Hepatocyte (in vitro differentiated cells): ENCODE measurements around the gene TTLL5. TPM values are rescaled to one million over a fixed set of nuclear protein-coding genes. Genes with fewer than 3 reads are reported as not detected.

Experiments
- DNase-seq: peaks from one replicate; pipeline ENCODE4 v3.0.0-alpha.2; 2016; ENCODE audit warnings: low spot score
- H2AFZ ChIP-seq: fragments of 200-600 bp; sonication (generic); 2 replicates; pipeline ENCODE4 v1.6.0; 2016; ENCODE audit warnings: antibody characterized with exemption, mild to moderate bottlenecking
- H3K27ac ChIP-seq: fragments of 200-600 bp; sonication (generic); 2 replicates; pipeline ENCODE4 v1.5.1; 2016; ENCODE audit warnings: mild to moderate bottlenecking
- H3K27me3 ChIP-seq: fragments of 200-600 bp; sonication (generic); 2 replicates; pipeline ENCODE4 v1.6.1; 2016
- H3K36me3 ChIP-seq: fragments of 200-600 bp; sonication (generic); replicated peaks from 2 replicates; pipeline ENCODE4 v1.5.1; 2016; ENCODE audit warnings: low read depth; ENCODE audit not compliant: insufficient read depth
- H3K4me1 ChIP-seq: fragments of 200-600 bp; sonication (generic); 2 replicates; pipeline ENCODE4 v1.5.1; 2016; ENCODE audit warnings: mild to moderate bottlenecking, moderate library complexity; ENCODE audit not compliant: insufficient read depth
- H3K4me2 ChIP-seq: fragments of 200-600 bp; sonication (generic); 2 replicates; pipeline ENCODE4 v1.6.0; 2016
- H3K4me3 ChIP-seq: fragments of 200-600 bp; sonication (generic); 2 replicates; pipeline ENCODE4 v1.5.1; 2016; ENCODE audit warnings: mild to moderate bottlenecking
- H3K79me2 ChIP-seq: fragments of 200-600 bp; sonication (generic); 2 replicates; pipeline ENCODE4 v1.6.0; 2017; ENCODE audit warnings: mild to moderate bottlenecking
- H3K9me2 ChIP-seq: fragments of 200-600 bp; sonication (generic); replicated peaks from 2 replicates; pipeline ENCODE4 v1.6.0; 2017; ENCODE audit warnings: mild to moderate bottlenecking; ENCODE audit not compliant: insufficient read depth
- H3K9me3 ChIP-seq: fragments of 200-600 bp; sonication (generic); 2 replicates; pipeline ENCODE4 v1.5.1; 2016; ENCODE audit warnings: low read depth, mild to moderate bottlenecking
- H4K20me1 ChIP-seq: fragments of 200-600 bp; sonication (generic); 2 replicates; pipeline ENCODE4 v1.6.0; 2016; ENCODE audit warnings: mild to moderate bottlenecking; ENCODE audit not compliant: insufficient read depth, poor library complexity, severe bottlenecking
- EZH2 ChIP-seq: fragments of 200-600 bp; sonication (generic); IDR thresholded peaks from 2 replicates; pipeline ENCODE4 v1.6.1; 2016; ENCODE audit warnings: antibody characterized with exemption, mild to moderate bottlenecking, borderline replicate concordance
- EZH2phosphoT487 ChIP-seq: fragments of 200-600 bp; sonication (generic); IDR thresholded peaks from one replicate; pipeline ENCODE4 v1.6.1; 2018; ENCODE audit warnings: antibody characterized with exemption, mild to moderate bottlenecking, low read depth, moderate library complexity; ENCODE audit not compliant: unreplicated experiment, severe bottlenecking
- WGBS: methylation state at CpG from one replicate; pipeline ENCODE4 v1.1.6; 2016; ENCODE audit warnings: low lambda C conversion rate; ENCODE audit errors: missing lambda C conversion rate; 5-methylcytosine and 5-hydroxymethylcytosine counted together
- polyA plus RNA-seq: library from polyadenylated mRNA; unstranded; fragments of >200 nt; fragmentation: Nextera tagmentation; extraction: Ambion mirVana; gene quantifications from 2 replicates; pipeline ENCODE4 v1.2.1, GENCODE V29; 2016
- total RNA-seq: library from RNA; depleted of rRNA; stranded (reverse); fragments of >200 nt; gene quantifications from 2 replicates; pipeline ENCODE4 v1.2.3, GENCODE V29; 2014
- TF ChIP-seq, protein P1 (sequence below): fragments of 200-600 bp; sonication (generic); IDR thresholded peaks from 2 replicates; pipeline ENCODE4 v1.5.1; 2016; ENCODE audit warnings: antibody characterized with exemption, mild to moderate bottlenecking; ENCODE audit not compliant: poor library complexity

Gene TTLL5
- total and polyA plus RNA-seq, 2 experiments from 2014 or later, result 8.9 to 11.1 TPM

GRCh38 chr14:75926431-75927115, 265.5 kb downstream of the TTLL5 start:
- Histone ChIP-seq H3K9me3 (no peaks in the 10 kb centered on the region), H2AFZ (no peak overlapping the region), H3K4me2 (no peak overlapping the region), H3K4me3 (no peak overlapping the region), H4K20me1 (no peaks in the 10 kb centered on the region), H3K27me3 (no peaks in the 10 kb centered on the region), H3K4me1 (no peaks in the 10 kb centered on the region), H3K79me2 (no peaks in the 10 kb centered on the region), H3K9me2 (no peaks in the 10 kb centered on the region), H3K36me3 (no peaks in the 10 kb centered on the region), H3K27ac (no peak overlapping the region)
- no peak for DNase-seq
- TF ChIP-seq EZH2 (no peak), EZH2phosphoT487 (no peak)
- TF ChIP-seq, protein P1, sequence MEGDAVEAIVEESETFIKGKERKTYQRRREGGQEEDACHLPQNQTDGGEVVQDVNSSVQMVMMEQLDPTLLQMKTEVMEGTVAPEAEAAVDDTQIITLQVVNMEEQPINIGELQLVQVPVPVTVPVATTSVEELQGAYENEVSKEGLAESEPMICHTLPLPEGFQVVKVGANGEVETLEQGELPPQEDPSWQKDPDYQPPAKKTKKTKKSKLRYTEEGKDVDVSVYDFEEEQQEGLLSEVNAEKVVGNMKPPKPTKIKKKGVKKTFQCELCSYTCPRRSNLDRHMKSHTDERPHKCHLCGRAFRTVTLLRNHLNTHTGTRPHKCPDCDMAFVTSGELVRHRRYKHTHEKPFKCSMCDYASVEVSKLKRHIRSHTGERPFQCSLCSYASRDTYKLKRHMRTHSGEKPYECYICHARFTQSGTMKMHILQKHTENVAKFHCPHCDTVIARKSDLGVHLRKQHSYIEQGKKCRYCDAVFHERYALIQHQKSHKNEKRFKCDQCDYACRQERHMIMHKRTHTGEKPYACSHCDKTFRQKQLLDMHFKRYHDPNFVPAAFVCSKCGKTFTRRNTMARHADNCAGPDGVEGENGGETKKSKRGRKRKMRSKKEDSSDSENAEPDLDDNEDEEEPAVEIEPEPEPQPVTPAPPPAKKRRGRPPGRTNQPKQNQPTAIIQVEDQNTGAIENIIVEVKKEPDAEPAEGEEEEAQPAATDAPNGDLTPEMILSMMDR, result no peak
- 93% methylated on average over 4 of the region's 4 CpGs for WGBS

DNA sequence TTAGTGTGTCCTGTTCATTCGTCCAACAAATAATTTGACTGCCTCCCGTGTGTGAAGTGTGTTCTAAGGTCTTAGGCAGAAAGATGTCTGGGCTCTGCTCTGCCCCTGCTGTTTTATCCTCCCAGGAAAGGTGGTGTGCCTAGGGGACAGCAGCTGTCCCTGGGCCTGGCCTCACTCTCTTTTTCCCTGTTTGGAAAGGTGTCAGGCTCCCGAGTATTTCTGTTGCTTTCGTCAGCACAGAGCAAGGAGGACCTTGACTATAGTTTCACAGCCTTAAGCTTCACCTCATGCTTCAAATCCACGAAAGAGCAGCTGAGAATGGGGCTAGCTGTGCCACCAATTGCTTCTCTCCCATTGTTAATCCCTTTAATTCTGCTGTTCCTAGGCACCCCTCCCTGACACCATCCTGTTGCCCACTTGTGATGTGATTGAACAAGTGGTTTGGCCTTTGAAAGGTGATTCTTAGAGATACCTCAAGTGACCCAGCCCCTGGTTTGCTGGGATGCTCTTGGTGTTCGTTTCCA, 266.6 kb downstream of the TTLL5 start:
- H3K4me2 ChIP-seq, result no peak overlapping the region
- no peaks in the 10 kb centered on the region for H3K9me3 ChIP-seq
- H3K36me3 ChIP-seq, result no peaks in the 10 kb centered on the region
- WGBS, result 80% methylated on average over 6 of the region's 6 CpGs
- TF ChIP-seq, protein P1, result no peak
- no peak for TF ChIP-seq EZH2phosphoT487
- TF ChIP-seq EZH2, result no peak
- H2AFZ ChIP-seq, result no peak overlapping the region
- H3K27me3 ChIP-seq, result no peaks in the 10 kb centered on the region
- DNase-seq, result no peak
- no peak overlapping the region for H3K4me3 ChIP-seq
- H4K20me1 ChIP-seq, result no peaks in the 10 kb centered on the region
- H3K4me1 ChIP-seq, result no peaks in the 10 kb centered on the region
- no peaks in the 10 kb centered on the region for H3K79me2 ChIP-seq
- H3K27ac ChIP-seq, result no peak overlapping the region
- H3K9me2 ChIP-seq, result no peaks in the 10 kb centered on the region

- no peaks in the 10 kb centered on the region for H3K9me3 ChIP-seq
- peak overlapping the region; percentile 47 for H3K27ac ChIP-seq
- DNase-seq, result no peak
- no peaks in the 10 kb centered on the region for H4K20me1 ChIP-seq
- H3K4me1 ChIP-seq, result no peaks in the 10 kb centered on the region
- H3K36me3 ChIP-seq, result no peaks in the 10 kb centered on the region
- no peak overlapping the region for H3K4me3 ChIP-seq
- H2AFZ ChIP-seq, result no peak overlapping the region
- no peaks in the 10 kb centered on the region for H3K9me2 ChIP-seq
- WGBS, result 49% methylated on average over 5 of the region's 5 CpGs
- TF ChIP-seq EZH2phosphoT487 (no peak), EZH2 (no peak)
- TF ChIP-seq, protein P1, result no peak
- no peaks in the 10 kb centered on the region for H3K79me2 ChIP-seq
- no peaks in the 10 kb centered on the region for H3K27me3 ChIP-seq
- peak overlapping the region; percentile 55 for H3K4me2 ChIP-seq
Observed at GRCh38 chr14:75928690-75929181, 267.7 kb downstream of the TTLL5 start.
